ENCODE measurements around the gene PSMB5. TPM values are rescaled to one million over a fixed set of nuclear protein-coding genes. Genes with fewer than 3 reads are reported as not detected.

The PSMB5 gene
- total RNA-seq, 1 donor: 13.2 TPM

DNA sequence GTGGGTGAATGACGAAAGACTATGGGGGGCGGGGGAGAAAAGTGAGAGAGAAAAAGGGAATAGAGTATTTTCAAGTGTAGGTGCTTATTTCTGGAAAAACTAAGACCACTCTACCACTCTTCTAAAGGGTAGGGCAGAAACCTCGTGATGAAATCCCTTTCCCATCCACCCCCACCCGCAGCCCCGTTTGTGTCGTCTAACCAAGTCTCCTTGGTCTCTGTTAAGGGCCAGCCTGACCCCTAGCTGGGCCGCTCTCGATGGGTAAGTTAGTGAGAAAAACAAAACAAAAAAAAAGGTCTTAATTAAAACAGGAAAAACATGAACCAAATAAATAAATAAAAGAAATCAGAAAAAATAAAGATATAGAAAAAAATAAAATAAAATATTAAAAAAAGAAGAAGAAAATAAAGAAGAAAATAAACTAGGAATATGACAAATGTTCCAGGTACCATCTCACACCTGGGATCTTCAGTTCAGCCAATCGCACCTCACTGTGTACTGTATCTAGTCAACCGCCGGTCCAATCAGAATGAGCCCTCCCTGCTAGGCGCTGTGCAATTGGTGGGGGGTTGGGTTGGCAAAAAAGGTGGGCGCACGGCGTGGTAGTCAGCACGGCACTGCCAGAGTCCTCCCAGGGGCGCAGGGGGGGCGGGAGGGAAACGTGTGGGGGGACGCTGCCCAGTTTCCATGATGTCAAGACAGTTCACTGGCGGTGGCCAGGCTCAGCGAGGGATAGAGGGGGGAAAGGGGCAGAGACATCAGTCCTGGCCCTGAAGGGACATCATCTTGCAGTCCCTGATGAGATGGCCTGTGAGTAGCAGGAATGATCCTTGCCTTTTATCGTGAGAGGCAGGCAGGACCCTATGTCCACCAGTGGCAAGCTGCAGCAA lies 32.4 kb upstream of the PSMB5 start:
- Histone ChIP-seq H3K4me1 (ENCODE audit: insufficient read depth, low read length) (peaks cover 35% of the 10 kb centered on the region), H3K4me3 (ENCODE audit: low read length) (no peak overlapping the region), H3K9me3 (ENCODE audit: low read depth, low read length) (no peaks in the 10 kb centered on the region), H3K27me3 (ENCODE audit: insufficient read depth, low read length) (no peaks in the 10 kb centered on the region)

DNA sequence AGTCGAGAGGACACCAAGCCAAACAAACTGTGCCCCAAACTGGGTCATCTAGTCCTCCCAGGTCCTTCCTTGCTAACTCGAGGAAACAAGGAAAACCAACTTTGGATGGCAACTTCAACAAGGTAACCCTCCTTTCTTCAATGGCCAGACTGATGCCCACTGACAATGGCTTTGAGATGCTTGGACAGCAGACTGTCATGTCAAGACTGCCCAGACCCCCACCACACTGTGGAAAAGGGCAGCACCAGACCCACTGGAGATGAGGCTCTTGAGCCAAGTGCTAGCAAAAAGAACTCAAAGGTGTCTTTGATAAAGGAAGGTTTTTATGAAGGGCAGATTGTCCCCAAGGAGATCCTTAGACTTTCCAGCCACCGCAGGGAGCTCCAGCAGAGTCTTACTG lies 31.7 kb upstream of the PSMB5 start:
- H3K4me1 ChIP-seq (ENCODE audit: insufficient read depth, low read length): peaks cover 28% of the 10 kb centered on the region
- H3K9me3 ChIP-seq (ENCODE audit: low read depth, low read length): no peaks in the 10 kb centered on the region
- no peak overlapping the region for H3K4me3 ChIP-seq (ENCODE audit: low read length)
- H3K27me3 ChIP-seq (ENCODE audit: insufficient read depth, low read length): no peaks in the 10 kb centered on the region

- H3K9me3 ChIP-seq (ENCODE audit: low read depth, low read length): no peaks in the 10 kb centered on the region
- H3K4me3 ChIP-seq (ENCODE audit: low read length): no peak overlapping the region
- H3K4me1 ChIP-seq (ENCODE audit: insufficient read depth, low read length): peaks cover 4% of the 10 kb centered on the region
- H3K27me3 ChIP-seq (ENCODE audit: insufficient read depth, low read length): no peaks in the 10 kb centered on the region
Observed at GRCh38 chr14:23063601-23064000, 28.9 kb upstream of the PSMB5 start.

GRCh38 chr14:23062002-23062401 lies 27.3 kb upstream of the PSMB5 start:
- Histone ChIP-seq H3K4me3 (ENCODE audit: low read length) (no peak overlapping the region), H3K27me3 (ENCODE audit: insufficient read depth, low read length) (no peaks in the 10 kb centered on the region), H3K9me3 (ENCODE audit: low read depth, low read length) (no peaks in the 10 kb centered on the region), H3K4me1 (ENCODE audit: insufficient read depth, low read length) (peaks cover 10% of the 10 kb centered on the region)

DNA sequence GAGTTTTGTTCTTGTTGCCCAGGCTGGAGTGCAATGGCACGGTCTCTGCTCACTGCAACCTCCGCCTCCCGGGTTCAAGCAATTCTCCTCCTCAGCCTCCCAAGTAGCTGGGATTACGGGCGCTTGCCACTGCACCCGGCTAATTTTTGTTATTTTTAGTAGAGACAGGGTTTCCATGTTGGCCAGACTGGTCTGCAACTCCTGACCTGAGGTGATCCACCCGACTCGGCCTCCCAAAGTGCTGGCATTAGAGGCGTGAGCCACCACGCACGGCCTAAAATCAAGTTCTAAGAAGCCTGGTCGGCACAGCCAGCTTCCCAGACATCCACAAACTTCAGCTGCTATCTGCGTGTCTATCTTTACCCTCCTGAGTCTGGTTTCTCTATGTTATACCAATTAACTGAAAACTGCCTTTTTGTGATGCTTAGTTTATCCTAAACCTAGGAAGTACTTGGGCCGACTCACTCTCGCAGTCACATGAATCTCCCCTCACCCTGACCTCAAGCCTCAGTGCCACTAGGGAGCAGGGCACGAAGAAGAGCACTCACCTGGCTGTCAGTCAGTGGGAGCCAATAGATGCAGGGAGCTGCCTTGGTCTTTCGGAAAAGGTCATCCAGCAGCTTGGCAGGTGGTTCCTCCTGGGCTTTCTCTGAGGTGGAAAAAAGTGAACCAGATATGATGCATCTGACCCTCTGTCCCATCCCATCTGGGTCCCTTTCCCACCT lies 26.0 kb upstream of the PSMB5 start:
- Histone ChIP-seq H3K4me1 (ENCODE audit: insufficient read depth, low read length) (peaks cover 20% of the 10 kb centered on the region), H3K27me3 (ENCODE audit: insufficient read depth, low read length) (no peaks in the 10 kb centered on the region), H3K9me3 (ENCODE audit: low read depth, low read length) (no peaks in the 10 kb centered on the region), H3K4me3 (ENCODE audit: low read length) (no peak overlapping the region)

DNA sequence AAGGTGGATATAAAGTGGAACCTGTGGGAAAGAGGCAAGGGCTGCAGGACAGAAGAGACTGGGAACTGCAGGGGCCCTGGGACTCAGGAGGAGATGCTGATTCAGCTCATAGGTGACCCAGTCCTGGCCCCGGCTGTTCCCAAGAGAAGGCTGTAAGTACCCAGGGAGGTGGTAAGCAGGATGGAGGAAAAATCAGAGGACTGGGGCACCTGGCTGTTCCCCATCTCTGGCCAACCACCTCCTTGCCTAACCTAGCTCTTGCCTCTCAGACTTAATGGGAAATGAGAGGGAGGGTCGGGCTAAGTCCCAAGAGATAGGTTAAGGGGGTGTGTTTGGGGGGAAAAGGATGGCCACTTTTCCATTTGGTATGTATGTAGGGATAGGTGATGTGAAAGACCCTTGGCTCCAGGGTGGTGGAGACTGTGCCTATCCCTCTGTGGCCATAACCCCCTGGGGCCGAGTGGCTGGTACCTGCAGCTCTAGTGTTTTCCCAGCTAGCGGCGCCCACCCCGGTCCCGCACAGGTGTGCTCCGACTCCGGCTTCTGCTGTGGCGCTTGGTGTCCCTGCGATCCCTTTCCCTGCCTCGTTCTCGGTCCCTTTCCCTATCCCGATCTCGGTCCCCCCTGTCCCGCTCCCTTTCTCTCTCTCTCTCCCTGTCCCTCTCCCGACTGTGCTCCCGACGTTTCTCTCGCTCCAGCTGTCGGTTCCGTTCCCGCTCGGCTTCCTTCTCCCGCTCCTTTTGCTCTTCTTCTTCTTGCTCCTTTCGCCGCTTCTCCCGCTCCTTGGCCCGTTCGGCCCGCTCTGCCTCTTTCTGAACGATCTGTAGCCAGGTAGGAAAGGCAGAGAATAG lies 24.2 kb upstream of the PSMB5 start:
- Histone ChIP-seq H3K9me3 (ENCODE audit: low read depth, low read length) (no peaks in the 10 kb centered on the region), H3K4me1 (ENCODE audit: insufficient read depth, low read length) (peaks cover 20% of the 10 kb centered on the region), H3K4me3 (ENCODE audit: low read length) (no peak overlapping the region), H3K27me3 (ENCODE audit: insufficient read depth, low read length) (no peaks in the 10 kb centered on the region)

DNA sequence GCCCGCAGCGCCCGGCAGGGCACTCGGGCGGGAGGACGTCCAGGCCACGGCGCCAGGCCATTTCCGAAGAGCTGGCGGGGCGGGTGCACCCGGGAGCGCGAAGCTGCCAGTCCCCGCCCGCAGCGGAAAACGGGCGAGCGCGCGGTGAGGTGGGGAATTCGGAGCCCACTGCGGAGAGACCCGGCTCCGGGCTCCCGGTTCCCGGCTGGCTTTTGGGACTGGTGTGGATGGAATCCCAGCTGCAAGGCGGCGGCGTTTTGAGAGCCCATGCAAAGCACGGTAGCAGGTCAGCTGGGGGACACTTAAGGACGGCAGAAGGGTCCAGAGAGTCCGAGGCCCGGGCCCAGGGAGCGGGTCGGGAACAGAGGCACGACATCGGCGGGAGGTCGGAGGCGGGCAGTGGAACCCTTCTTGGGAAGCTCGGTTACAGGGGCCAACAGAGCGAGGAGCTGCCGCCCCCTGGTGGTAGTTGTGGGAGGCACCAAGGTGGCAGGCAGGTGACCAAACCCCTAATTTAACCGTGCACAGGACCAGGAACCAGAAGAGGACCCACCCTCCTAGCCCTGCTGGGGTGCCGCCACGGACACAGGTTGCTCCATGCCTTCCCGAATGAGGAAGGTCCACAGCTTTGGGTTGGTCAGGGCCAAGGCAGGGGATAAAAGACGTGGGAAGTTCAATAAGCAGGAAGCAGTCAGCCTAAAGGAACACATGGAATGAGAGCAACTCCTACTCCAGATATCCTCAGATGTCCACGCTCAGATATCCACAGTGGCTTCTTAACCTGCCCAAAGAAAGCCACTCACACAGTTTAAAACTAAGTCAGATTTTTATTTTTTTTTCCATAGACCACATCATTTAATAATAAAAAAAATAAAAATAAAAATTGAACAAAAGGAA lies 23.3 kb upstream of the PSMB5 start:
- Histone ChIP-seq H3K4me1 (ENCODE audit: insufficient read depth, low read length) (peaks cover 20% of the 10 kb centered on the region), H3K9me3 (ENCODE audit: low read depth, low read length) (no peaks in the 10 kb centered on the region), H3K4me3 (ENCODE audit: low read length) (peak overlapping the region; percentile 47), H3K27me3 (ENCODE audit: insufficient read depth, low read length) (no peaks in the 10 kb centered on the region)

DNA sequence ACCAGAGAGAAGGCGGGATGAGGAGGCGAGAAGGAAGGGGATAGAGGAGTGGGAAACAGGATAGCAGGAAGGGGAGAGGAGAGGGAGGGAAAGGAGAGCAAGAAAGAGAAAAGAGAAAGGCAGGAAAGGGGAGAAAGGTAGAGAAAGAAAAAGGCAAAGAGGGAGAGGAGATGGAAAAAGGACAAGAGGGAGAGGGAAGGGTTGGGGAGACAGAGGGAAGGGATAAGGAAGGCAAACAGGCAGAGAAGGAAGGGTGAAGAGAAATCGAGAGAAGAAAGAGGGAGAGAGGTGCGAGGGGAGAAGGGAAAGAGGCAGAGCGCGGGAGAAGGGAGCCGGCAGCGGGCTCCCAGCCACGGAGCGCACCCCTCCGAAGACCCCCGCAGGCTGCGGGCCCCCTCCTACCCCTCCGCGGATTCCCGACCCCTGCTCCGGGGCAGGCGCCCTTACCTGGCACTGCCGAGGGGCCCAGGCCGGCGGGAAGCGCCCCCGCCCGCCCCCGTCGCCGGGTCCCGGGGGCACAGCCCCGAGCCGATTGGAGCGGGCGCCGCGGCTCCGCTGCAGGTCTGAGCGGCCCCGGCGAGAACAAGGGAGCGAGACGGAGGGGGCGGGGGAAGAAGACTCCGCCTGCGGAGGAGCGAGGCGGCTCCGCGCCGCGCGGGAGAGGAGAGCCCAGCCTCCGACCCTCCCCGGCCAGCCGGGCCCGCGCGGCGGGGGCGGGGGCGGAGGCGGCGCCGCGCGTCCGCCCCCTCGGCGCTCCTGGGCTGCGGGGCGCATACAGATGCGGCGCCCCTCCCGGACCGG lies 22.5 kb upstream of the PSMB5 start, which contains the start of gene CDH24:
CDH24 (minus strand) TSS at position 565 of the 801 bp plus-strand sequence. CDS start 1,787 bp downstream, outside the sequence.
- H3K4me1 ChIP-seq (ENCODE audit: insufficient read depth, low read length): peaks cover 20% of the 10 kb centered on the region
- peak within 1 kb of the TSS; percentile 47 for H3K4me3 ChIP-seq (ENCODE audit: low read length)
- H3K27me3 ChIP-seq (ENCODE audit: insufficient read depth, low read length): no peaks in the 10 kb centered on the region
- no peaks in the 10 kb centered on the region for H3K9me3 ChIP-seq (ENCODE audit: low read depth, low read length)

GRCh38 chr14:23056145-23056955 lies 21.6 kb upstream of the PSMB5 start:
- Histone ChIP-seq H3K4me3 (ENCODE audit: low read length) (no peak overlapping the region), H3K27me3 (ENCODE audit: insufficient read depth, low read length) (no peaks in the 10 kb centered on the region), H3K4me1 (ENCODE audit: insufficient read depth, low read length) (peaks cover 20% of the 10 kb centered on the region), H3K9me3 (ENCODE audit: low read depth, low read length) (no peaks in the 10 kb centered on the region)

GRCh38 chr14:23055621-23056144 lies 21.0 kb upstream of the PSMB5 start:
- Histone ChIP-seq H3K27me3 (ENCODE audit: insufficient read depth, low read length) (no peaks in the 10 kb centered on the region), H3K4me1 (ENCODE audit: insufficient read depth, low read length) (peaks cover 20% of the 10 kb centered on the region), H3K4me3 (ENCODE audit: low read length) (no peak overlapping the region), H3K9me3 (ENCODE audit: low read depth, low read length) (no peaks in the 10 kb centered on the region)

DNA sequence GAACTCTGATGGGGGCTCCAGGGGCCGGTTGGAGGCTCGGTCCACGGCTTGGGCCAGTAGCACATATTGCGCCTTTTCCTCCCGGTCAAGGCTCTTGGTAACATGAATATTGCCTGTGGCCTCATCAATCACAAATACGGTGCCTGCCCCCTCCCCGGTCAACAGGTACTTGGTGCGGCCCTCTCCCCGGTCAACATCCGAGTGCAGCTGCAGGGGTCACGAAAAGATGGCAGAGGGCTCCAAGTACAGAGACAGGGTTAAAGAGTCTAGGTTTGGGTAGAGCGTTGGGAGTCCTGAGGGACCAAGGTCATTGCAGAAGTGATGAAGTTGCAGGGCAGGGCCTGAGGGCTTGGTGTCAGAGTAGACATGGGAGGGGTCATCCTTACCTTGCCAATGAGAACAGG lies 20.4 kb upstream of the PSMB5 start:
- Histone ChIP-seq H3K27me3 (ENCODE audit: insufficient read depth, low read length) (no peaks in the 10 kb centered on the region), H3K9me3 (ENCODE audit: low read depth, low read length) (no peaks in the 10 kb centered on the region), H3K4me3 (ENCODE audit: low read length) (no peak overlapping the region), H3K4me1 (ENCODE audit: insufficient read depth, low read length) (peaks cover 20% of the 10 kb centered on the region)

DNA sequence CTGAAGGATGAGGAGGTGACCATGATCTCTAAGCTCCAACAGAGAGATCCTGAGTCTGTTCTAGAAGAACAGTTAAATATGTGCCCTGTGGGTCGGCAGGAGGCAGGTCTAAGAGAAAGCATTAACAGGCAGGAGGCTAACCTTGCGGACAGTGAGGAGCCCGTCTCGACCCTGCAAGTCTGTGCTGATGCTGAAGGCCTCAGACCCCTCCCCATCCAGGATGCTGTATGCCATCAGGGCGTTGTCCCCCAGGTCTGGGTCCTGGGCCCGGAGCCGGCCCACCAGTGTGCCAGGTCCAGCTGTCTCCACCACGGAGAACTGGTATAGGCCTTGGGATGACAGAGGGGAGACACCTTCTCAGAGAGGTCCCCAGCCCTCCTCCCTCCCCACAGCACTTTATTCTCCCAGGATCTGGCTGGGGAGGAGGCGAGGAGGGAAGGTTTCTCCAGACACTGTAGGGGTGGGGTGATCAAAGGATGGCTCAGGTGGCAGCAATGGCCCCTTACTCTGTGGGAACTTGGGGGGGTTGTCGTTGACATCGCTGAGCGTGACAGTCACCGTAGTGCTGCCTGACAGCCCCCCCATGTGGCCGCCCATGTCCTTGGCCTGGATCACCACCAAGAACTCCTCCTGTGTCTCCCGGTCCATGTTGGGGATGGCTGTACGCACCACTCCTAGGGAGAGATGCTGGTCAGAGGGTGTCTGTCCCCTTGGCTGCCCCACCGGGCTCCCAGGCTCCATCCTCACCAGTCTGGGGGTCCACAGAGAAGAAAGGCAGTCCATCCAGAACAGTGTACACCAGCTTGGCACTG lies 19.5 kb upstream of the PSMB5 start:
- Histone ChIP-seq H3K4me1 (ENCODE audit: insufficient read depth, low read length) (peaks cover 20% of the 10 kb centered on the region), H3K27me3 (ENCODE audit: insufficient read depth, low read length) (no peaks in the 10 kb centered on the region), H3K9me3 (ENCODE audit: low read depth, low read length) (no peaks in the 10 kb centered on the region), H3K4me3 (ENCODE audit: low read length) (no peak overlapping the region)
